D721Med (cell line): ENCODE data around the gene TBC1D1.

Source experiments
- DNase-seq: peaks from one replicate; pipeline ENCODE4 v3.0.0; 2011; ENCODE audit warnings: low spot score; ENCODE audit not compliant: insufficient read length
- FAIRE-seq: peaks from 2 replicates; lab custom pipeline; 2011; peaks lifted over from hg19 to GRCh38; lab: Jason Lieb, UNC
- TF ChIP-seq, protein P1 (sequence below): IDR thresholded peaks from 2 replicates; pipeline ENCODE4 v1.5.1; 2012; ENCODE audit warnings: mild to moderate bottlenecking, control low read depth; ENCODE audit not compliant: insufficient read depth; ENCODE audit errors: missing control alignments

TBC1D1 gene

DNA sequence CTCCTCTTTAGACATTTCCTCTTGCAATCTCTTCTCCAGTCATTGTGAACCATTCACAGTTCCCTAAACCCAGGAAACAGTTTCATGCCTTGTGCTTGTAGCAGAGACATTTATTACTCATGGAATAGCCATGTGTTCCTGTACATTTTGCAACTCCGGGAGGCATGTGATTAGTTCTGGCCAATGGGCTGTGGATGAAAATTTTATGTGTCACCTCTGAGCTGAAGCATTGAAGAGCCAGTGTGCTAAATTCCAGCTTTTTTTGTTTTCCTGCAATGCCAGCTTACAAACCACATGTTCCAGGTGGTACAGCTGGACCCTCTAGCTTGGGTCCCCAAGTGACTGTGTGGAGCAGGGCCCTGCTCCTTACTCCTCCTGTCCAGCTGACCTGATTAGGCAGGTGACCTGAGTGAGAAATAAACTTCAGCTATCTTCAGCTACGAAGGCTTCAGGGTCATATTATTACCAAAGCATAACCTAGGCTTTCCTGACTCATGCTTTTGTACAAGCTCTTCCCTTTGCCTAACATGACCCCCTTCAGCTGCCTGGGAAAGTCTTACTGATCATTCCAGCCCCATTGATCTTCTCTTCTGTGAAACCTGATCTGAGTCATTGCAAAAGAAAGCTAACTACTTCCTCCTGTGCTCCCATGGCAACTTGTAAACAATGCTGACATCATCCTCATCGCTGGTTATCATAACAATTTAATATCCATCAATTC lies 269.8 kb downstream of the TBC1D1 start:
- DNase-seq (no peak), FAIRE-seq (no peak)
- TF ChIP-seq, protein P1, sequence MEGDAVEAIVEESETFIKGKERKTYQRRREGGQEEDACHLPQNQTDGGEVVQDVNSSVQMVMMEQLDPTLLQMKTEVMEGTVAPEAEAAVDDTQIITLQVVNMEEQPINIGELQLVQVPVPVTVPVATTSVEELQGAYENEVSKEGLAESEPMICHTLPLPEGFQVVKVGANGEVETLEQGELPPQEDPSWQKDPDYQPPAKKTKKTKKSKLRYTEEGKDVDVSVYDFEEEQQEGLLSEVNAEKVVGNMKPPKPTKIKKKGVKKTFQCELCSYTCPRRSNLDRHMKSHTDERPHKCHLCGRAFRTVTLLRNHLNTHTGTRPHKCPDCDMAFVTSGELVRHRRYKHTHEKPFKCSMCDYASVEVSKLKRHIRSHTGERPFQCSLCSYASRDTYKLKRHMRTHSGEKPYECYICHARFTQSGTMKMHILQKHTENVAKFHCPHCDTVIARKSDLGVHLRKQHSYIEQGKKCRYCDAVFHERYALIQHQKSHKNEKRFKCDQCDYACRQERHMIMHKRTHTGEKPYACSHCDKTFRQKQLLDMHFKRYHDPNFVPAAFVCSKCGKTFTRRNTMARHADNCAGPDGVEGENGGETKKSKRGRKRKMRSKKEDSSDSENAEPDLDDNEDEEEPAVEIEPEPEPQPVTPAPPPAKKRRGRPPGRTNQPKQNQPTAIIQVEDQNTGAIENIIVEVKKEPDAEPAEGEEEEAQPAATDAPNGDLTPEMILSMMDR: no peak

DNA sequence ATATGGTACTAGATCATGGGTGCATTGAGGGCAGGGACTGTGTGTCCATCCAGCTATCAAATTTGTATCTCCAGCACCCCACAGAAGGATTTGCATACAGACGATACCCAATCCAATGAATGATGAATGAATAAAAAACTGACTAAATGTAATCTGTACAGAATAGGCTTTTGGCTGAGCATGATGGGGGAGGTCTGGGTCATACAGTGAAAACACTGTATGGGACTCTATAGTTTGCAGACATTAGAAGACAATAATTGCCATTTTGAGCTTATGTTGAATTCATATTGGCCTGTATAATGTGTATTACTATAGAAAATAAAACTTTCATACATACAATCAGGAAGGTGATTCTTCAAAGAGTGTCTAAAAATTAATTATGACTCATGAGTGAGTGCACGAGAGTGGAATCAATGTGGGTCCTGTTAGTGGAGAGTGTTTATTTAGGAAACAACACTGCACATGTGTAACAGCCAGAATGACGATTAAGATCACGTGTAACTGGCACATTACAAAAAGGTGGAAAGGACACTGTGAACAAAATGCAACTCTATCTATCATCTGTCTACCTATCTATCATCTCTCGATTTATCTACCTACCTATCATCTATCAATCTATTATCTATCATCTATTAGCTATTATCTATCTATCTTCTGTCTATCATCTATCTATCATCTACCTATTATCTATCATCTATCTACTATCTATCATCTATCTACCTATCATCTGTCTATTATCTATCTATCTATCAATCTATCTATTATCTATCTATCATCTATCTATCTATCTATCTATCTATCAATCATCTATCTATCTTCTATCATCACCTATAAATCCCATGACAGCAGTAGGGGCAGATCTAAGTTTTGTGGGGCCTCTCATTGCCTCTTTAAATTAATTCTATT lies 270.6 kb downstream of the TBC1D1 start:
- no peak for DNase-seq
- TF ChIP-seq, protein P1: no peak
- FAIRE-seq: no peak

DNA sequence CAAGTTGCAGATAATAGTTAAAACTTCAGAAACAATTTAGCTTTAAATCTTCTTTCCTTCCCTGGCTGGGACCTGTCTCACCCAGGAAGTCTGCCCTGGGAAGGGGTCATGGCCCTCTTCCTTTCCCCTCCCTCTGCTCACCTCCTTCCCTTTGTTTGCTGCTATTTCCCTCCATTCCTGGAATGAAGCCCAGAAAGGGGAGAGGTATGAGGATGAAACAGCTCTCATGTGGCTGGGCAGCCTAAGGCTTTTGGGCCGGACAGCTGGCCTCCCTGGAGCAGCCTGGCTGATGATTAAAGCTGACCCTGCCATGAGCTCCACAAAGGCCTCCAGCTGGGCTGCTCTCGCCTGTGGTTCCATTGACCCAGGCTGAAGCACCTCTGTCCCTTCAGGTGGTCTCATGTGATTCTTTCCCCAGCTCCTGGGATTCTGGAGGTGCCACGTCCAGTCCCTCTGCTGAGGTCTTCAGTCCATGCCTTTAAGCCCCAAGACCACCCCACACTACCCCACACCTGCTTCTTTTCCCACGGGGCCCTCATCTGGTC lies 271.4 kb downstream of the TBC1D1 start:
- TF ChIP-seq, protein P1: no peak
- FAIRE-seq (no peak), DNase-seq (no peak)

DNA sequence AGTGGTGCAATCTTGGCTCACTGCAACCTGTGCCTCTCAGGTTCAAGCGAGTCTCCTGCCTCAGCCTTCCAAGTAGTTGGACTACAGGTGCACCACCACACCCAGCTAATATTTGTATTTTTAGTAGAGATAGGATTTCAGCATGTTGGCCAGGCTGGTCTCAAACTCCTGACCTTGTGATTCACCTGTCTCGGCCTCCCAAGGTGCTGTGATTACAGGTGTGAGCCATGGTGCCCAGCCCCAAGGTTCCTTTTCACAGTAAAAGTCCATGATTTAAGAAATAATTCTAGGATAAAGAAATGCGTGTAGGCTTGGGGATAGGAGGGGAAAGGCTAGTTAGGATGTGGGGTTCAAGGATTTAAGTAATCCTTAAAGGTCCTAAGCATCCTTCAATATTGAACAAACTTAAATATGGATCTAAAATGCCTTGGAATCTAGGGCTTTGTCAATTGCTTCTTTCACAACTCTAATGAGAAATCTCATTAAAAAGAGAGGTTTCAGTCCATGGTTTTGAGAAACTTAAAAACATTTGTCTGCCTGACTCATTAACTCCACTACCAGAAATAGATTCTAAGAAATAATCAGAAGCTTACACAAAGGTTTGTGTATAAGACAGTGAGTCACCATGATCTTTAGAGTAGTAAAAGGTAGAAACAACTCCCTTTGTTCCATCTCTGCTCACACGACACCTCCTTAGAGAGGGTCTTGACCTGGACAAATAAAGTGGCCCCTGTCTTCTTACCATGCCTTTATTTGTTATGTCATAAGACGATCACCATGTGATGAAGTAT lies 272.5 kb downstream of the TBC1D1 start:
- FAIRE-seq (no peak), DNase-seq (no peak)
- TF ChIP-seq, protein P1: no peak

DNA sequence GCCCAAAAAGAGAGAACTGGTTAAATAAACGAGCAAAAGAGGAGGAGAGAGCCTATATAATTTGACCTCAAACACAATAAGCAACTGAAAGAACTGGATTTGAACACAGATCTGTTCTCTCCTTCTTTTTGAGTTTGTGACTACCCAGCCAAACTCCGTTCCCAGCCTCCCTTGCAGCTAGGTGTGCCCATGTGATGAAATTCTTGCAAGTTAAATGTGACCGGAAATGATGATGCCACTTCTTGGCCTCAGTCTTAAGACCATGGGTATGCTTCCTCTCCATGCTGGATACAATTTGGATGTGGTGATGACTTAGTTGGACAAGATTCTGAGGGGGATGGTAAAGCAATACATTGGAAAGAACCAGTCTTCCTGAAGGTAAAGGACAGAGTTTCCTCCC lies 273.5 kb downstream of the TBC1D1 start:
- FAIRE-seq (no peak), DNase-seq (no peak)
- TF ChIP-seq, protein P1: no peak

DNA sequence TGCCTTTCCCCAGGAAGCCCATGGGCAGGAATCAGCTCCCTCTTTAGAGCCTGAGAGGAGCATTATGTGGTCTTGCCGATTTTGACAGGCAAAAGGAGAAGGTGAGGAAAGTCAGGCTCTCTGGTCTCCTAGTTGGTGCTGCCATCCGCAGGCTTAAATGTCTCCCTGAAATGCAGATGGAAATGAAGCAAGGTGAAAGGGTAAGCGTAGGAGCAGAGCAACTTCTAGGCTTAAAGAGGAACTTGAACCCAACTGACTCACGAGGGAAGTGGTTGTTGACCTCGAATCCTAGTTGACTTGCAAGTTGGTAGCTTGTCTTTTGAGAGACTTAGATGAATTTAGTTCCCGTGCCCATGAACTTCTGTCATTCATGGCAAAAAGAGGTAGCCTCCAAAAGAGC lies 275.2 kb downstream of the TBC1D1 start:
- no peak for FAIRE-seq
- TF ChIP-seq, protein P1: no peak
- DNase-seq: no peak
